Bronchial epithelial cell (primary cell): ENCODE data around the gene MRPS27. TPM values are rescaled to one million over a fixed set of nuclear protein-coding genes. Genes with fewer than 3 reads are reported as not detected.
"Not testable (repeated sequence)": the region's sequence is repeated elsewhere in the genome, so short reads cannot be mapped to it uniquely, and the experiment has no call there.

ENCODE experiments used
- DNase-seq: peaks from one replicate; pipeline ENCODE4 v3.0.0-alpha.2; 2010; ENCODE audit warnings: low read depth
- FAIRE-seq: peaks from 2 replicates; lab custom pipeline; 2011; peaks lifted over from hg19 to GRCh38; lab: Jason Lieb, UNC
- H3K27me3 ChIP-seq: 2 replicates; pipeline ENCODE4 v1.5.1; 2011; ENCODE audit warnings: low read length; ENCODE audit not compliant: control insufficient read depth, insufficient read depth
- H3K36me3 ChIP-seq: 2 replicates; pipeline ENCODE4 v1.5.1; 2011; ENCODE audit warnings: low read length; ENCODE audit not compliant: control insufficient read depth, insufficient read depth
- H3K4me3 ChIP-seq: 2 replicates; pipeline ENCODE4 v1.5.1; 2011; ENCODE audit warnings: mild to moderate bottlenecking, low read depth, low read length, control low read depth
- total RNA-seq: library from RNA; depleted of rRNA; stranded (reverse); fragments of >200 nt; gene quantifications from 2 replicates; pipeline ENCODE4 v1.2.1, GENCODE V29; 2014
- TF ChIP-seq, protein P1 (sequence below): IDR thresholded peaks from 2 replicates; pipeline ENCODE4 v1.5.1; 2011; ENCODE audit warnings: mild to moderate bottlenecking, moderate library complexity, low read length, control low read depth, inconsistent platforms; ENCODE audit not compliant: insufficient read depth, severe bottlenecking

Gene MRPS27
- total RNA-seq, 1 donor from 2014 or later, result 53.4 TPM

DNA sequence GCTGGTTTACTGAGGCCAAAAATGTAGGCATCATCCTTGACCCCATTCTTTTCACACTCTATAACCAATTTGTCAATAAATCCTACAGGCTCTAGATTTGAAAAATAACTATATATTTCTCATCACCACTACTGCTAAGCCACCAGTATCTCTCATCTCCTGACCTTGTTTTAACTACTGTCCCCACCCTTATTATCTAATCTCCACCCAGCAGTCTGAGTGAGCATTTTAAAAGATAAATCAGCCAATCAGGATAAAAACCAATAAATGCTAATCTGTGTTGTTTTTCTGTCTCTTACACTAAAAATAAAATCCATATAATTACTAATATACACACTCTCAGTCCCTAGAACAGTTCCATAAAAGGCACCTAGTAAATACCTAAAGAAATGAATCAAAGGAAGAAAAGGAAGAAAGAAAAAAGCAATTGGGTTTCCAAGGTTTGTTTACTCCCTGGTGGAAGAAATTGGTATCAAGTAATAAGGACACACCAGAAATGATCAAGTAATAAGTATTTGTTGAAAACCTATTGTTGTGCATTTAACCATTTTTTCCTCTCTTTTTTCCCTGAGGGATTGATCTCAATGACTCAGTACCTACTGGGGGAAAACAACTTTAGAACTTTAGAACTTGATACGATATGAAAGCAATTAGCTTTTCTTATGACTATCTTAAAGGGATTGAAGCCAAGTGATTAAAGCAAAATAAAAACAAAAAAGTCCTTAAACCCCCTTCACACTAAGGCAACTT lies 19.3 kb downstream of the MRPS27 start:
- no peak for FAIRE-seq

GRCh38 chr5:72298711-72299110 lies 21.3 kb downstream of the MRPS27 start:
- DNase-seq (no peak), FAIRE-seq (no peak)
- Histone ChIP-seq H3K36me3 (peaks cover 1% of the 10 kb centered on the region), H3K27me3 (no peaks in the 10 kb centered on the region), H3K4me3 (no peak overlapping the region)
- TF ChIP-seq, protein P1, sequence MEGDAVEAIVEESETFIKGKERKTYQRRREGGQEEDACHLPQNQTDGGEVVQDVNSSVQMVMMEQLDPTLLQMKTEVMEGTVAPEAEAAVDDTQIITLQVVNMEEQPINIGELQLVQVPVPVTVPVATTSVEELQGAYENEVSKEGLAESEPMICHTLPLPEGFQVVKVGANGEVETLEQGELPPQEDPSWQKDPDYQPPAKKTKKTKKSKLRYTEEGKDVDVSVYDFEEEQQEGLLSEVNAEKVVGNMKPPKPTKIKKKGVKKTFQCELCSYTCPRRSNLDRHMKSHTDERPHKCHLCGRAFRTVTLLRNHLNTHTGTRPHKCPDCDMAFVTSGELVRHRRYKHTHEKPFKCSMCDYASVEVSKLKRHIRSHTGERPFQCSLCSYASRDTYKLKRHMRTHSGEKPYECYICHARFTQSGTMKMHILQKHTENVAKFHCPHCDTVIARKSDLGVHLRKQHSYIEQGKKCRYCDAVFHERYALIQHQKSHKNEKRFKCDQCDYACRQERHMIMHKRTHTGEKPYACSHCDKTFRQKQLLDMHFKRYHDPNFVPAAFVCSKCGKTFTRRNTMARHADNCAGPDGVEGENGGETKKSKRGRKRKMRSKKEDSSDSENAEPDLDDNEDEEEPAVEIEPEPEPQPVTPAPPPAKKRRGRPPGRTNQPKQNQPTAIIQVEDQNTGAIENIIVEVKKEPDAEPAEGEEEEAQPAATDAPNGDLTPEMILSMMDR, result no peak

More for the DNA sequence above, 19.3 kb downstream of the MRPS27 start:
- no peak for DNase-seq
- Histone ChIP-seq H3K4me3 (no peak overlapping the region), H3K36me3 (peaks cover 1% of the 10 kb centered on the region), H3K27me3 (no peaks in the 10 kb centered on the region)
- TF ChIP-seq, protein P1, result no peak

DNA sequence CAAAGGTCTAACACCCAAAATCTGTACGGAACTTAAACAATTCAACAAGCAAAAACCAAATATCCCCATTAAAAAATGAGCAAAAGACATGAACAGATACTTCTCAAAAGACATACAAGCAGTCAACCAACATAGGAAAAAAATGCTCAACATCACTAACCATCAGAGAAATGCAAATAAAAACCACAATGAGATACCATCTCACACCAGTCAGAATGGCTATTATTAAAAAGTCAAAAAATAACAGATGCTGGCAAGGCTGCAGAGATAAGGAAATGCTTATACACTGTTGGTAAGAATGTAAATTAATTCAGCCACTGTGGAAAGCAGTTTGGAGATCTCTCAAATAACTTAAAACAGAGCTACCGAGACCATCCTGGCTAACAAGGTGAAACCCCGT lies 21.9 kb downstream of the MRPS27 start:
- not testable (repeated sequence) for DNase-seq, H3K27me3 ChIP-seq, H3K4me3 ChIP-seq, H3K36me3 ChIP-seq, FAIRE-seq

DNA sequence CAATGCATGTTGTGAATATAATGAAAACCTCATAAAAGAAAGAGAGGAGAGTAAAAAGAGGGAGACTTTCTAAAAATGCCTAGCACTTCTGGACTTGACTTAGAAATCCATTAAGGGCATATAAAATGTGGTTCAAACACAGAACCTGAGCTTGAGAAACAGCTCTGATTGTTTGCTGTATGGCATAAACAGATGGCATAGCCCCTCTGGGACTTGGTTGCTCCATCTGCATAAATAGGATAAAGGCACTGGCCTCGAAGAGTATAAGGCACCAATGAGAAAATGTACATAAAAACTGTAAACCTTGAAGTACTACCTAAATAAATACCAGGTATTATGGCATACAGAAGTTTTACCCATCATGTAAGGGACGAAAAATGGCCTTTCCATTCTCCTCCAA lies 23.8 kb downstream of the MRPS27 start:
- H3K27me3 ChIP-seq, result no peaks in the 10 kb centered on the region
- DNase-seq (no peak), FAIRE-seq (no peak)
- H3K36me3 ChIP-seq, result peaks cover 1% of the 10 kb centered on the region
- H3K4me3 ChIP-seq, result no peak overlapping the region
- TF ChIP-seq, protein P1, result no peak

DNA sequence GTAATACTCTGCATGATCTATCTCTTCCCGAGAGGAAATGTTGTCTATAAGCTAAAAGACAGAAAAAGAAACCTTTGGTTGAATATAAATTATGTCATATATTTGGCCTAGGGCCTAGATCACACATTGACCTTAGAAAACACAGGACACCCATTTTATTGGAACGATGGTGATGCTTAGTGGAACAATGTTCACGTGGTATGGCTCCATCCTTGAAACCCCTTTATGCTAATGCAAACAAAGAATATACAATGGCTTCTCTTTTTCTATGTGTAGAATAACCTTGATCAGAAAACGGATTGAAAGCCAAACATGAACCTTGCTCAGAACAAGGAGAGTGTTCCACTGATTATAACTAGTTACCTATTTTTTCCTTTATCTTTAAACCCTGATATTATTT lies 24.5 kb downstream of the MRPS27 start:
- TF ChIP-seq, protein P1, result no peak
- no peak overlapping the region for H3K4me3 ChIP-seq
- DNase-seq, result no peak
- peaks cover 1% of the 10 kb centered on the region for H3K36me3 ChIP-seq
- no peaks in the 10 kb centered on the region for H3K27me3 ChIP-seq
- no peak for FAIRE-seq

DNA sequence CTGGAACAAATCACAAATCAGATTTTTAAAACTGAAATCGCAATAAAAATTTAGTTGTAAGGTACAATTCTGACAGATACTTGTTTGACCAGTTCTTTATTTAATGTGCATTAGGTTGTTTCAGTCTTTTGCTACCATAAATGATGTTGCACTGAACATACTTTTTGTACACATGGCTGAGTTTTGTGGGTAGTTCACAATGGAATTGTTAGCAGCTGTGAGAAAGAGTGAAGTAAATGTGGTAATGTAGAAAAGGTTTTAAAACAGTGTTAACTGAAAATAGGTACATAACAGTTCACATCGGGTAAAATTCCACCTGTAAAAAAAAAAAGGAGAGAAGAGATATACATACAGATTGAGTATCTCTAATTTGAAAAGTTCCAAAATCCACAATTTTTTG lies 25.6 kb downstream of the MRPS27 start:
- H3K36me3 ChIP-seq, result peaks cover 1% of the 10 kb centered on the region

More for the DNA sequence above, 25.6 kb downstream of the MRPS27 start:
- TF ChIP-seq, protein P1, result no peak
- no peaks in the 10 kb centered on the region for H3K27me3 ChIP-seq
- no peak overlapping the region for H3K4me3 ChIP-seq
- FAIRE-seq (no peak), DNase-seq (no peak)
